Muscle of arm (tissue), 12 donors: ENCODE results near the gene ZFAND6. TPM values are rescaled to one million over a fixed set of nuclear protein-coding genes. Genes with fewer than 3 reads are reported as not detected.
"Not testable (repeated sequence)": the region's sequence is repeated elsewhere in the genome, so short reads cannot be mapped to it uniquely, and the experiment has no call there.

Source experiments
- DNase-seq: peaks from one replicate; pipeline ENCODE4 v3.0.0-alpha.2; 2013
- polyA plus RNA-seq, 12 donors: library from polyadenylated mRNA; unstranded; fragments of 120-200 nt; gene quantifications; one replicate each; pipeline ENCODE4 v1.2.1, GENCODE V29; 2013; ENCODE audit not compliant: insufficient read length in 12 of 12

The ZFAND6 gene
- polyA plus RNA-seq, 12 donors = 96.8 to 736 (median 114) TPM

GRCh38 chr15:80090879-80091503 lies 31.5 kb downstream of the ZFAND6 start:
- no peak for DNase-seq

- DNase-seq = no peak
Measured at GRCh38 chr15:80093854-80094418, 34.5 kb downstream of the ZFAND6 start.

- no peak for DNase-seq
Measured at GRCh38 chr15:80095511-80095910, 36.0 kb downstream of the ZFAND6 start.

- DNase-seq = no peak
Measured at GRCh38 chr15:80095969-80096368, 36.5 kb downstream of the ZFAND6 start.

- DNase-seq = no peak
Measured at GRCh38 chr15:80098341-80098740, 38.9 kb downstream of the ZFAND6 start.

- DNase-seq = no peak
Measured at GRCh38 chr15:80099241-80099640, 39.8 kb downstream of the ZFAND6 start.

GRCh38 chr15:80099662-80100061 lies 40.2 kb downstream of the ZFAND6 start:
- DNase-seq = not testable (repeated sequence)

- DNase-seq = no peak
Measured at GRCh38 chr15:80100247-80100646, 40.8 kb downstream of the ZFAND6 start.

- no peak for DNase-seq
Measured at GRCh38 chr15:80105193-80105592, 45.7 kb downstream of the ZFAND6 start.

- DNase-seq = no peak
Measured at GRCh38 chr15:80105595-80105994, 46.1 kb downstream of the ZFAND6 start.

- no peak for DNase-seq
Measured at GRCh38 chr15:80106051-80106450, 46.6 kb downstream of the ZFAND6 start.

- no peak for DNase-seq
Measured at GRCh38 chr15:80107204-80107603, 47.7 kb downstream of the ZFAND6 start.

- no peak for DNase-seq
Measured at GRCh38 chr15:80107774-80108173, 48.3 kb downstream of the ZFAND6 start.

- no peak for DNase-seq
Measured at GRCh38 chr15:80109388-80109787, 49.9 kb downstream of the ZFAND6 start.

GRCh38 chr15:80110920-80111319 lies 51.4 kb downstream of the ZFAND6 start:
- DNase-seq = no peak

- no peak for DNase-seq
Measured at GRCh38 chr15:80114114-80114513, 54.6 kb downstream of the ZFAND6 start.

GRCh38 chr15:80115021-80115420 lies 55.5 kb downstream of the ZFAND6 start:
- DNase-seq = no peak

GRCh38 chr15:80118956-80119355 lies 59.5 kb downstream of the ZFAND6 start:
- no peak for DNase-seq

GRCh38 chr15:80120636-80121035 lies 61.2 kb downstream of the ZFAND6 start:
- DNase-seq = no peak

- no peak for DNase-seq
Measured at GRCh38 chr15:80121546-80121945, 62.1 kb downstream of the ZFAND6 start.

- DNase-seq = no peak
Measured at GRCh38 chr15:80123034-80123433, 63.6 kb downstream of the ZFAND6 start.

GRCh38 chr15:80127253-80127652 lies 67.8 kb downstream of the ZFAND6 start:
- not testable (repeated sequence) for DNase-seq

GRCh38 chr15:80127911-80128310 lies 68.4 kb downstream of the ZFAND6 start:
- no peak for DNase-seq

GRCh38 chr15:80132382-80132781 lies 72.9 kb downstream of the ZFAND6 start:
- DNase-seq = no peak
